Renal cortical epithelial cell (primary cell): Measurements from ENCODE around the gene NT5C1B. TPM values are rescaled to one million over a fixed set of nuclear protein-coding genes. Genes with fewer than 3 reads are reported as not detected.

ENCODE experiments used
- DNase-seq: peaks from one replicate; pipeline ENCODE4 v3.0.0-alpha.2; 2011; ENCODE audit warnings: low read depth
- total RNA-seq: library from RNA; depleted of rRNA; stranded (reverse); fragments of >200 nt; gene quantifications from 2 replicates; pipeline ENCODE4 v1.2.3, GENCODE V29; 2014

The NT5C1B gene
- total RNA-seq, 1 donor from 2014 or later = not detected

GRCh38 chr2:18514526-18515461 lies 74.6 kb downstream of the NT5C1B start:
- no peak for DNase-seq

Other genes with a start within 250 kb of the NT5C1B start
- gene RDH14, start 28.9 kb downstream of the NT5C1B start, total RNA-seq = 31.8 and 35.8 TPM in 2 replicates